CD4-positive, alpha-beta T cell treated with Interleukin-15 for 1 hour (primary cell): ENCODE data around the gene CAGE1.
"Not testable (repeated sequence)": the region's sequence is repeated elsewhere in the genome, so short reads cannot be mapped to it uniquely, and the experiment has no call there.

ENCODE experiments used
- DNase-seq: peaks from one replicate; pipeline ENCODE4 v3.0.0-alpha.2; 2020

CAGE1 gene

GRCh38 chr6:7406743-7407142 is 17.2 kb upstream of the CAGE1 start:
- DNase-seq: no peak

GRCh38 chr6:7404546-7404945 is 15.0 kb upstream of the CAGE1 start:
- no peak for DNase-seq

- DNase-seq: no peak
These were observed 13.2 kb upstream of the CAGE1 start for GRCh38 chr6:7402716-7403115.

GRCh38 chr6:7401075-7401474 is 11.5 kb upstream of the CAGE1 start:
- no peak for DNase-seq

GRCh38 chr6:7392402-7392801 is 2.9 kb upstream of the CAGE1 start:
- no peak for DNase-seq

- DNase-seq: no peak
These were observed 1.6 kb upstream of the CAGE1 start for GRCh38 chr6:7391151-7391550.

GRCh38 chr6:7390226-7390878 is 810 bp upstream of the CAGE1 start:
- no peak for DNase-seq

- DNase-seq: no peak
These were observed 436 bp downstream of the CAGE1 start for GRCh38 chr6:7389162-7389450.

GRCh38 chr6:7381092-7381491 is 8.4 kb downstream of the CAGE1 start:
- DNase-seq: no peak

GRCh38 chr6:7378740-7379139 is 10.8 kb downstream of the CAGE1 start:
- DNase-seq: no peak

- DNase-seq: no peak
These were observed 11.6 kb downstream of the CAGE1 start for GRCh38 chr6:7377961-7378360.

GRCh38 chr6:7373739-7374138 is 15.8 kb downstream of the CAGE1 start:
- DNase-seq: no peak

- DNase-seq: no peak
These were observed 22.1 kb downstream of the CAGE1 start for GRCh38 chr6:7367408-7367807.

GRCh38 chr6:7351916-7352315 is 37.6 kb downstream of the CAGE1 start:
- DNase-seq: not testable (repeated sequence)

- not testable (repeated sequence) for DNase-seq
These were observed 39.0 kb downstream of the CAGE1 start for GRCh38 chr6:7350591-7350990.

- DNase-seq: not testable (repeated sequence)
These were observed 42.0 kb downstream of the CAGE1 start for GRCh38 chr6:7347551-7347997.

- DNase-seq: not testable (repeated sequence)
These were observed 44.6 kb downstream of the CAGE1 start for GRCh38 chr6:7344773-7345450.

GRCh38 chr6:7343546-7344475 is 45.7 kb downstream of the CAGE1 start:
- no peak for DNase-seq

- no peak for DNase-seq
These were observed 47.4 kb downstream of the CAGE1 start for GRCh38 chr6:7341989-7342742.

GRCh38 chr6:7341271-7341670 is 48.3 kb downstream of the CAGE1 start:
- no peak for DNase-seq

GRCh38 chr6:7339007-7339732 is 50.4 kb downstream of the CAGE1 start:
- DNase-seq: not testable (repeated sequence)

GRCh38 chr6:7338031-7338430 is 51.5 kb downstream of the CAGE1 start:
- DNase-seq: no peak
